MG63 (cell line): ENCODE results near the gene MDH1B. TPM values are rescaled to one million over a fixed set of nuclear protein-coding genes. Genes with fewer than 3 reads are reported as not detected.
"Not testable (repeated sequence)": the region's sequence is repeated elsewhere in the genome, so short reads cannot be mapped to it uniquely, and the experiment has no call there.

Source experiments
- DNase-seq: peaks from one replicate; pipeline ENCODE4 v3.0.0-alpha.2; 2020
- H3K27me3 ChIP-seq: fragments of 250-450 bp; sonication (Bioruptor Pico); 2 replicates; pipeline ENCODE4 v1.5.1; 2020; ENCODE audit warnings: mild to moderate bottlenecking, moderate library complexity
- H3K36me3 ChIP-seq: fragments of 250-450 bp; sonication (Bioruptor Pico); 2 replicates; pipeline ENCODE4 v1.5.1; 2020; ENCODE audit warnings: mild to moderate bottlenecking, moderate library complexity
- H3K4me3 ChIP-seq: fragments of 250-450 bp; sonication (Bioruptor Pico); 2 replicates; pipeline ENCODE4 v1.5.1; 2020; ENCODE audit warnings: mild to moderate bottlenecking, moderate library complexity
- H3K9me3 ChIP-seq: fragments of 250-450 bp; sonication (Bioruptor Pico); 2 replicates; pipeline ENCODE4 v1.5.1; 2020; ENCODE audit warnings: mild to moderate bottlenecking, moderate library complexity
- total RNA-seq: library from RNA; depleted of rRNA; stranded (reverse); fragments of >200 nt; shearing (Covaris generic); gene quantifications from 2 replicates; pipeline ENCODE4 v1.2.3, GENCODE V29; 2014; ENCODE audit warnings: low replicate concordance; rRNA removed

MDH1B gene
- 0.72 and 11.4 TPM in 2 replicates for total RNA-seq

- no peaks in the 10 kb centered on the region for H3K9me3 ChIP-seq
- peaks cover 23% of the 10 kb centered on the region for H3K36me3 ChIP-seq
- peak; percentile 97 for DNase-seq
- no peaks in the 10 kb centered on the region; the same call in none of the 2 replicates for H3K27me3 ChIP-seq
- peak within 1 kb of the TSS; percentile 70 for H3K4me3 ChIP-seq
These were observed at the start of gene MDH1B, which contains the start of gene FASTKD2 for GRCh38 chr2:206765242-206766056. Gene MDH1B, minus strand, starts transcription at chr2:206765328. Its CDS starts 57 bp downstream, at chr2:206765271. Gene FASTKD2, plus strand, starts transcription at chr2:206765606. Its CDS starts 1,088 bp downstream, at chr2:206766694.

GRCh38 chr2:206814498-206814897, 49.4 kb upstream of the MDH1B start:
- no peak for DNase-seq
- H3K4me3 ChIP-seq: no peak overlapping the region
- H3K9me3 ChIP-seq: peaks cover 2% of the 10 kb centered on the region; the same call in 1 of the 2 replicates
- no peaks in the 10 kb centered on the region for H3K27me3 ChIP-seq
- H3K36me3 ChIP-seq: no peaks in the 10 kb centered on the region

- H3K27me3 ChIP-seq, DNase-seq, H3K36me3 ChIP-seq, H3K9me3 ChIP-seq, H3K4me3 ChIP-seq: not testable (repeated sequence)
These were observed 47.3 kb upstream of the MDH1B start for GRCh38 chr2:206812471-206812870.

GRCh38 chr2:206807624-206808023, 42.5 kb upstream of the MDH1B start:
- not testable (repeated sequence) for H3K4me3 ChIP-seq, DNase-seq, H3K27me3 ChIP-seq, H3K36me3 ChIP-seq, H3K9me3 ChIP-seq

GRCh38 chr2:206805887-206806607, 40.9 kb upstream of the MDH1B start:
- DNase-seq: no peak
- H3K9me3 ChIP-seq: no peaks in the 10 kb centered on the region
- H3K36me3 ChIP-seq: peaks cover 3% of the 10 kb centered on the region; the same call in 1 of the 2 replicates
- no peaks in the 10 kb centered on the region for H3K27me3 ChIP-seq
- H3K4me3 ChIP-seq: no peak overlapping the region

GRCh38 chr2:206804326-206804725, 39.2 kb upstream of the MDH1B start:
- peaks cover 3% of the 10 kb centered on the region; the same call in 1 of the 2 replicates for H3K36me3 ChIP-seq
- H3K9me3 ChIP-seq: no peaks in the 10 kb centered on the region
- no peak for DNase-seq
- H3K27me3 ChIP-seq: no peaks in the 10 kb centered on the region
- no peak overlapping the region for H3K4me3 ChIP-seq

- H3K9me3 ChIP-seq: no peaks in the 10 kb centered on the region
- H3K27me3 ChIP-seq: no peaks in the 10 kb centered on the region
- peaks cover 3% of the 10 kb centered on the region; the same call in 1 of the 2 replicates for H3K36me3 ChIP-seq
- no peak for DNase-seq
- H3K4me3 ChIP-seq: no peak overlapping the region
These were observed 37.8 kb upstream of the MDH1B start for GRCh38 chr2:206802654-206803514.

GRCh38 chr2:206801418-206802189, 36.5 kb upstream of the MDH1B start:
- DNase-seq: no peak
- Histone ChIP-seq H3K36me3 (peaks cover 3% of the 10 kb centered on the region; the same call in 1 of the 2 replicates), H3K4me3 (no peak overlapping the region), H3K9me3 (no peaks in the 10 kb centered on the region), H3K27me3 (no peaks in the 10 kb centered on the region)

- Histone ChIP-seq H3K9me3 (no peaks in the 10 kb centered on the region), H3K4me3 (no peak overlapping the region), H3K27me3 (no peaks in the 10 kb centered on the region), H3K36me3 (peaks cover 3% of the 10 kb centered on the region; the same call in 1 of the 2 replicates)
- peak; percentile 57 for DNase-seq
These were observed 35.6 kb upstream of the MDH1B start for GRCh38 chr2:206800506-206801417.

- H3K27me3 ChIP-seq: no peaks in the 10 kb centered on the region
- DNase-seq: no peak
- H3K36me3 ChIP-seq: no peaks in the 10 kb centered on the region
- H3K9me3 ChIP-seq: no peaks in the 10 kb centered on the region
- H3K4me3 ChIP-seq: no peak overlapping the region
These were observed 34.0 kb upstream of the MDH1B start for GRCh38 chr2:206799083-206799482.

GRCh38 chr2:206798000-206798399, 32.9 kb upstream of the MDH1B start:
- DNase-seq: no peak
- Histone ChIP-seq H3K4me3 (no peak overlapping the region), H3K9me3 (no peaks in the 10 kb centered on the region), H3K27me3 (no peaks in the 10 kb centered on the region), H3K36me3 (peaks cover 6% of the 10 kb centered on the region; the same call in 1 of the 2 replicates)

GRCh38 chr2:206797376-206797775, 32.2 kb upstream of the MDH1B start:
- no peaks in the 10 kb centered on the region for H3K27me3 ChIP-seq
- DNase-seq: no peak
- no peak overlapping the region for H3K4me3 ChIP-seq
- no peaks in the 10 kb centered on the region for H3K9me3 ChIP-seq
- H3K36me3 ChIP-seq: peaks cover 11% of the 10 kb centered on the region

- Histone ChIP-seq H3K4me3 (no peak overlapping the region), H3K27me3 (no peaks in the 10 kb centered on the region), H3K36me3 (peaks cover 54% of the 10 kb centered on the region), H3K9me3 (no peaks in the 10 kb centered on the region)
- no peak for DNase-seq
These were observed 27.5 kb upstream of the MDH1B start for GRCh38 chr2:206792645-206793044.

- H3K9me3 ChIP-seq: no peaks in the 10 kb centered on the region
- H3K36me3 ChIP-seq: peaks cover 73% of the 10 kb centered on the region
- no peak overlapping the region for H3K4me3 ChIP-seq
- DNase-seq: no peak
- no peaks in the 10 kb centered on the region for H3K27me3 ChIP-seq
These were observed 25.3 kb upstream of the MDH1B start for GRCh38 chr2:206790311-206790935.
